Adrenal gland (tissue), 12 donors: ENCODE measurements around the gene ADAMTS7. TPM values are rescaled to one million over a fixed set of nuclear protein-coding genes. Genes with fewer than 3 reads are reported as not detected.
"Not testable (repeated sequence)": the region's sequence is repeated elsewhere in the genome, so short reads cannot be mapped to it uniquely, and the experiment has no call there.

Source experiments
- DNase-seq, 7 donors: peaks; one replicate each; pipeline ENCODE4 v3.0.0-alpha.2; 2019 to 2020
- H3K27ac ChIP-seq, 5 donors: fragments of 200-600 bp; sonication (generic) in 4 of 5; 1 replicate in 3 of 5; 2 replicates in 2 of 5; pipeline versions ENCODE4 v1.5.1 to v1.8.0; 2016 to 2020; ENCODE audit warnings: mild to moderate bottlenecking in 1 of 5
- H3K27me3 ChIP-seq: fragments of 200-600 bp; 2 replicates; pipeline ENCODE4 v1.8.0; 2021
- H3K36me3 ChIP-seq, 2 donors: fragments of 200-600 bp; replicated peaks in 1 of 2; 1 replicate in 1 of 2; 2 replicates in 1 of 2; pipeline versions ENCODE4 v1.5.1 to v1.8.0; 2018 to 2022
- H3K4me1 ChIP-seq, 2 donors: fragments of 200-600 bp; replicated peaks in 1 of 2; 1 replicate in 1 of 2; 2 replicates in 1 of 2; pipeline versions ENCODE4 v1.5.1 to v1.8.0; 2018 to 2021
- H3K4me3 ChIP-seq, 4 donors: fragments of 200-600 bp; sonication (generic) in 3 of 4; one replicate each; pipeline ENCODE4 v1.5.1; 2016 to 2018
- H3K9me3 ChIP-seq, 3 donors: fragments of 200-600 bp; sonication (generic) in 1 of 3; replicated peaks in 1 of 3; 1 replicate in 2 of 3; 2 replicates in 1 of 3; pipeline versions ENCODE4 v1.5.1 to v1.8.0; 2016 to 2021
- CTCF ChIP-seq, 6 experiments: fragments of 450-650 bp in 4 of 6; fragments of 200-600 bp in 2 of 6; sonication (generic) in 1 of 6; IDR thresholded peaks; 1 replicate in 5 of 6; 2 replicates in 1 of 6; pipeline versions ENCODE4 v1.5.1 to v1.8.0; 2016 to 2021; ENCODE audit warnings: antibody characterized with exemption in 6 of 6, mild to moderate bottlenecking in 2 of 6, moderate library complexity in 1 of 6
- POLR2A ChIP-seq, 2 donors: fragments of 450-650 bp; IDR thresholded peaks; one replicate each; pipeline ENCODE4 v1.6.1; 2017; ENCODE audit warnings: antibody characterized with exemption in 2 of 2, mild to moderate bottlenecking in 2 of 2, moderate library complexity in 1 of 2
- WGBS, 4 donors: extraction: QIAGEN DNeasy Blood & Tissue Kit in 2 of 4; methylation state at CpG; one replicate each; pipeline versions ENCODE4 v1.1.5 to v1.1.7; 2013 to 2017; 5-methylcytosine and 5-hydroxymethylcytosine counted together
- intact Hi-C, 2 donors: fragments of 100-400 bp; cut with DNase I; formaldehyde crosslinking; loops; one replicate each; pipeline versions ENCODE4 v1.14.1 to v1.15.0; 2022 to 2023
- polyA plus RNA-seq, 3 donors: library from polyadenylated mRNA; stranded (reverse); fragments of 200-250 nt in 2 of 3; fragments of 350-450 nt in 1 of 3; fragmentation: Illumina TruSeq in 1 of 3; extraction: RNeasy Lipid Tissue Mini Kit (QIAGEN cat#74804) in 1 of 3; gene quantifications; one replicate each; pipeline ENCODE4 v1.2.3, GENCODE V29; 2013 to 2014
- total RNA-seq, 9 donors: library from RNA; depleted of rRNA in 4 of 9; stranded (reverse); fragments of >200 nt in 4 of 9; fragments of 120-200 nt in 1 of 9; fragmentation: NEBNext Ultra II Directional in 1 of 9; extraction: Animal tissue kit (Norgen Biotek cat#: 25700) in 1 of 9; gene quantifications; one replicate each; pipeline versions ENCODE4 v1.1.0 to v1.2.4, GENCODE V29; 2013 to 2023
- donor health status: healthy with polysubstance abuse.
- donor health status: Bipolar disorder and iron deficiency.
- donor health status: DM: yes; HTN: yes; CAD: no.
- donor health status: DM: no; HTN: no; CAD: no.
- donor health status: DM: no; HTN: no; CAD: no.
- donor health status: DM: yes; HTN: yes; CAD: no.

Gene ADAMTS7
- total and polyA plus RNA-seq, 12 donors, result 0.70 to 27.7 (median 10.0) TPM

DNA sequence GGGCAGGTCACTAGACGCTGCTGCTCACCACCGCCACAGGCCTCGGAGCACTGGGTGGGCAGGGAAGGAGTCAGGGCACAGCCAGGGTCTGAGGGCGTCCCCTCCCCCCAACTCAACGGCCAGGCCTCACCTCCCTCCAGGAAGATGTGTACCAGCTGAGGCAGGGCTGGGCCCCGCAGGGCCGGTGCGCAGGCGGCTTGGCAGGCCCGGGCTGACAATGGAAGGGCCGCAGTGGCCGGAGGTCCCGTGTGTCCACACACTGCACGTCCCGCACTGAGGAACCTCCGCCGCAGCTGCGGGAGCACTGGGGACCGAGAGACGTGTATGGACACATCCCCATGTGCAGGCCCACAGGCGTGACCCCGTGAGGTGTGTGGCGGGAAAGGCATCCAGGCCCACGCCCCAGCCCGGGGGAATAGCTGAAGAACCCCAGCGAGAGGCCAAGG lies 47.4 kb downstream of the ADAMTS7 start:
- WGBS, 4 donors, result 90 to 92% (median 92%) methylated on average over 9 to 26 of the region's 26 CpGs
- peak in 2 of 7 donors; percentile 15 to 22 for DNase-seq
- intact Hi-C loops, result loop anchor here in 1 of 2 donors (10.0 kb wide), 1 partner anchor 51 kb away; the partner anchor contains the start of gene ADAMTS7
- no peaks in the 10 kb centered on the region for H3K9me3 ChIP-seq
- H3K36me3 ChIP-seq, result no peaks in the 10 kb centered on the region
- H3K27ac ChIP-seq, result no peak overlapping the region
- H3K4me1 ChIP-seq, result peaks cover 9 to 13% of the 10 kb centered on the region in 2 donors
- TF ChIP-seq POLR2A (IDR thresholded peaks at IDR 0.05) (no peak), CTCF (IDR thresholded peaks at IDR 0.05) (no peak)
- H3K27me3 ChIP-seq, result no peaks in the 10 kb centered on the region
- H3K4me3 ChIP-seq, result no peak overlapping the region

DNA sequence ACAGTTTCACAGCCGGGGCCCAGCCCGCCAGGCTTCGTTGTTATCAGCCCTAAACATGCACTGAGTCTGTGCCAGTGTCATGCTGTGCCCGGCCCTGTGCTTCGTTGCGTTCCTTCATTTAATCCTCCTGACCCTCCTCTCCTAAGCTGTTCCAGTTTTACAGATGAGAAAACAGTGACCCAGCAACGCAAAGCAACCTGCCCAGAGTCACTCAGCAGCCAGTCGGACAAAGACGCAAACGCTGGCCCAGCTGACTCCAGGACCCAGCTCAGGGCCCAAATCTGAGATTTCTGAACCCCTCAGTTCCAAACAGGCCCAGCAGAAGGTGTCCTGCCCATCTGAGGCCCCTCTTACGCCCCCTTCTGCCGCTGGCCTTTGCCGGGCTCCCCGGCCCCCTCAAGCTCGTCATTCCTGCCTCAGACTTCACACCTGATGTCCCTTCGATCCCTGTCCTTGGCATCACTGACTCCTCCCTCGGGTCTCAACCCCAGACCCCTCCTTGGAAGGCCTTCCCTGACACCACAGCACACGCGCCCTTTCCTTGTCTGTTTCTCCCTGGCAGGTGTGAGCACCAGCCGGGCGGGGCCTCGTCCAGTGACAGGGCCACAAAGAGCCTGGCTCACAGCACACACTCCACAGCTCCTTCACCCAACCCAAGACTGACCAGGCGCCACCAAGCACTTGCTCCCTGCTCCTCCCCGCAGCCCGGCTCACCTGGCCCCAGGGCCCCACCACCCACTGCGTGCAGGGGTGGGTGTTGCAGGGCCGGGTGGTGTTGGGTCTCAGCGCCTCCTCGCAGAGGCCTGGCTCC lies 48.1 kb downstream of the ADAMTS7 start:
- Histone ChIP-seq H3K4me3 (no peak overlapping the region), H3K36me3 (no peaks in the 10 kb centered on the region), H3K27me3 (no peaks in the 10 kb centered on the region), H3K4me1 (peaks cover 9 to 13% of the 10 kb centered on the region in 2 donors), H3K9me3 (no peaks in the 10 kb centered on the region), H3K27ac (no peak overlapping the region)
- intact Hi-C loops, result loop anchor here in 1 of 2 donors (10.0 kb wide), 1 partner anchor 52 kb away; the partner anchor contains the start of gene ADAMTS7
- WGBS, 4 donors, result 90 to 95% (median 94%) methylated on average over 14 to 29 of the region's 29 CpGs
- TF ChIP-seq POLR2A (IDR thresholded peaks at IDR 0.05), result no peak
- TF ChIP-seq CTCF (IDR thresholded peaks at IDR 0.05), result no peak
- peak in 3 of 7 donors; percentile 15 to 19 (median 17) for DNase-seq

DNA sequence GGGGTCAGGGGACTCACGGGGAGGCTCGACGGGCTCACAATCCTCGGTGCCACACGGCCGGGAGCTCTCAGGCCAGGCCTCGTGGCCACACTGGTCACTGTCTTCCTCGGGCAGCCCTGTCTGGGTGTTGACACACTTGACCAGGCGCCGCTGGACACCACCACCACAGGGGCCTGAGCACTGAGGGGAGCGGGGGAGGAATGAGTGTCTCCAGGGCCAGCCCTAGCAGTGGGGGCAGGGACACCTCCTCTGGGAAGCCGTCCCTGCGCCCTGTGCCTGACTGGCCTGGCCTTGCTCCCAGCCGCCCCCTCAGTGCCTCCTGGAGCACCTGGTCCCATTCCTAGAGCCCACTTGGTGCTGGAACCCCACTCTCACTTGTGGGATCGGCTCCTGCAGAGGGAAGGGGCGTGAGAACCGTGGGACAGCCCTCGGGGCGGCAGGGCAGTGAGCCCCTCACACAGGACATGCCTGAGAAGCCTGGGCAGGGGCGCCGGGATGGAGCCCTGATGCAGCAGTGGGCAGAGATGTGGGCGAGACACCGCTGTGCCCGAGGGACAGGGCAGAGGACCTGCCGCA lies 48.8 kb downstream of the ADAMTS7 start:
- peaks cover 12 to 14% of the 10 kb centered on the region in 2 donors for H3K4me1 ChIP-seq
- intact Hi-C loops, result loop anchor here in 1 of 2 donors (10.0 kb wide), 1 partner anchor 52 kb away; the partner anchor contains the start of gene ADAMTS7
- H3K27me3 ChIP-seq, H3K4me3 ChIP-seq, H3K27ac ChIP-seq, H3K9me3 ChIP-seq, H3K36me3 ChIP-seq: not testable (repeated sequence)
- WGBS, 4 donors, result 88 to 92% (median 91%) methylated on average over 5 to 25 of the region's 25 CpGs; no CpG with 5 or more reads in 1 of the 4 donors
- peak in 3 of 7 donors; percentile 19 to 22 (median 22) for DNase-seq

DNA sequence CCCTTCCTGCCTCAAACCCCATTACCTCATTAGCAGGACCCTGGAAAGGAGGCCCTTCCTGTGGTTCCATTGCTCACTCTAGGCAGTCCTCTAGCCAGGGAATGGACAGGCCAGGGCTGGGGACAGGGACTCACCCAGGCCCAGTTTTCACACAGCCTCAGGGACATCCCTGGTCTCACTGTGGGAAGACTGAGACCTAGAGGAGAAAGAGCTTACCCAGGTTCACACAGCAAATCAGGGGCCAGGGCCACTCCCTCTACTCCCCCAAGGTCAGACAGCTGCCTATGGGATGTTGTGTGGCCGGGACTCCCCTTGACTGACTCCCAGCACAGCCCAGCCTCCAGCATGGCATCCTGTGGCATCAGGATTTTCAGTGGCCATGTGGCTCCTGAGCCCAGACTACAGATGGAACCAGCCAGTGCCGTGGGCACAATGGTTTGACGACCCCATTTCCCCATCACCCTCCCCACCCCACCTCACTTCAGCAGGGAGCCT lies 49.3 kb downstream of the ADAMTS7 start:
- TF ChIP-seq POLR2A (IDR thresholded peaks at IDR 0.05) (no peak), CTCF (IDR thresholded peaks at IDR 0.05) (no peak)
- no peaks in the 10 kb centered on the region for H3K27me3 ChIP-seq
- H3K4me3 ChIP-seq, result no peak overlapping the region
- peak overlapping the region in 1 of 5 donors; percentile 74 for H3K27ac ChIP-seq
- no peaks in the 10 kb centered on the region for H3K36me3 ChIP-seq
- no peaks in the 10 kb centered on the region for H3K9me3 ChIP-seq
- peak in 4 of 7 donors; percentile 15 to 38 (median 24) for DNase-seq
- H3K4me1 ChIP-seq, result peaks cover 17 to 19% of the 10 kb centered on the region in 2 donors
- 59 to 86% (median 83%) methylated on average over 2 to 3 of the region's 3 CpGs for WGBS, 4 donors
- intact Hi-C loops, result loop anchor here in 1 of 2 donors (10.0 kb wide), 1 partner anchor 53 kb away; the partner anchor contains the start of gene ADAMTS7

GRCh38 chr15:78761475-78761874 lies 49.8 kb downstream of the ADAMTS7 start:
- peak in 2 of 7 donors; percentile 20 to 35 for DNase-seq
- not testable (repeated sequence) for H3K36me3 ChIP-seq, H3K4me3 ChIP-seq, H3K27me3 ChIP-seq, H3K9me3 ChIP-seq
- intact Hi-C loops, result loop anchor here in 1 of 2 donors (10.0 kb wide), 1 partner anchor 53 kb away; the partner anchor contains the start of gene ADAMTS7
- H3K4me1 ChIP-seq, result peaks cover 20 to 22% of the 10 kb centered on the region in 2 donors
- WGBS, 4 donors, result 68 to 85% (median 81%) methylated on average over 5 to 9 of the region's 9 CpGs
- peak overlapping the region in 3 of 5 donors; percentile 41 to 74 (median 57) for H3K27ac ChIP-seq
